MM.1S (cell line): ENCODE measurements around the gene TPGS1.

Source experiments
- DNase-seq: peaks from one replicate; pipeline ENCODE4 v3.0.0-alpha.2; 2015
- H2AFZ ChIP-seq: fragments of 300-600 bp; sonication (generic); 2 replicates; pipeline ENCODE4 v1.6.0; 2016; ENCODE audit warnings: antibody characterized with exemption, low read length
- H3F3A ChIP-seq: fragments of 300-600 bp; sonication (generic); 2 replicates; pipeline ENCODE4 v1.6.1; 2016; ENCODE audit warnings: mild to moderate bottlenecking, antibody characterized with exemption, low read length, moderate library complexity, mixed read lengths; ENCODE audit not compliant: insufficient read depth
- H3K27ac ChIP-seq: fragments of 300-600 bp; sonication (generic); 2 replicates; pipeline ENCODE4 v1.5.1; 2016; ENCODE audit warnings: mild to moderate bottlenecking, low read length
- H3K27me3 ChIP-seq: fragments of 300-600 bp; sonication (generic); replicated peaks from 2 replicates; pipeline ENCODE4 v1.6.0; 2016; ENCODE audit warnings: low read length; ENCODE audit not compliant: insufficient read depth
- H3K36me3 ChIP-seq: fragments of 300-600 bp; sonication (generic); replicated peaks from 2 replicates; pipeline ENCODE4 v1.6.1; 2016; ENCODE audit warnings: mild to moderate bottlenecking, low read length, mixed read lengths; ENCODE audit not compliant: insufficient read depth
- H3K4me1 ChIP-seq: fragments of 300-600 bp; sonication (generic); 2 replicates; pipeline ENCODE4 v1.6.1; 2016; ENCODE audit warnings: low read length, mixed read lengths
- H3K4me2 ChIP-seq: fragments of 300-600 bp; sonication (generic); 2 replicates; pipeline ENCODE4 v1.6.0; 2016; ENCODE audit warnings: low read depth, low read length
- H3K4me3 ChIP-seq: fragments of 300-600 bp; sonication (generic); 2 replicates; pipeline ENCODE4 v1.5.1; 2016; ENCODE audit warnings: low read length, mixed read lengths
- H3K79me2 ChIP-seq: fragments of 300-600 bp; sonication (generic); 2 replicates; pipeline ENCODE4 v1.6.1; 2016; ENCODE audit warnings: mixed run types, low read length, mixed read lengths
- H3K9ac ChIP-seq: fragments of 300-600 bp; sonication (generic); 2 replicates; pipeline ENCODE4 v1.6.1; 2016; ENCODE audit warnings: low read length, mixed read lengths
- H3K9me2 ChIP-seq: fragments of 300-600 bp; sonication (generic); replicated peaks from 2 replicates; pipeline ENCODE4 v1.6.1; 2016; ENCODE audit warnings: mild to moderate bottlenecking, low read length, mixed read lengths; ENCODE audit not compliant: insufficient read depth
- H3K9me3 ChIP-seq: fragments of 300-600 bp; sonication (generic); replicated peaks from 2 replicates; pipeline ENCODE4 v1.6.1; 2016; ENCODE audit warnings: mild to moderate bottlenecking, low read length, mixed read lengths; ENCODE audit not compliant: insufficient read depth
- H4K20me1 ChIP-seq: fragments of 300-600 bp; sonication (generic); 2 replicates; pipeline ENCODE4 v1.6.1; 2016; ENCODE audit warnings: mild to moderate bottlenecking, low read length, moderate library complexity, mixed read lengths; ENCODE audit not compliant: insufficient read depth
- EZH2 ChIP-seq: fragments of 300-600 bp; sonication (generic); optimal IDR thresholded peaks from 2 replicates; pipeline ENCODE3; 2017; ENCODE audit warnings: low read depth, mild to moderate bottlenecking, antibody characterized with exemption, low read length, mixed read lengths
- EZH2phosphoT487 ChIP-seq: fragments of 300-600 bp; sonication (generic); IDR thresholded peaks from 2 replicates; pipeline ENCODE4 v1.6.1; 2018; ENCODE audit warnings: antibody characterized with exemption, low read length
- TF ChIP-seq, protein P1 (sequence below): fragments of 300-600 bp; sonication (generic); IDR thresholded peaks from 2 replicates; pipeline ENCODE4 v1.5.1; 2016; ENCODE audit warnings: antibody characterized with exemption, low read length, mixed read lengths

TPGS1 gene

DNA sequence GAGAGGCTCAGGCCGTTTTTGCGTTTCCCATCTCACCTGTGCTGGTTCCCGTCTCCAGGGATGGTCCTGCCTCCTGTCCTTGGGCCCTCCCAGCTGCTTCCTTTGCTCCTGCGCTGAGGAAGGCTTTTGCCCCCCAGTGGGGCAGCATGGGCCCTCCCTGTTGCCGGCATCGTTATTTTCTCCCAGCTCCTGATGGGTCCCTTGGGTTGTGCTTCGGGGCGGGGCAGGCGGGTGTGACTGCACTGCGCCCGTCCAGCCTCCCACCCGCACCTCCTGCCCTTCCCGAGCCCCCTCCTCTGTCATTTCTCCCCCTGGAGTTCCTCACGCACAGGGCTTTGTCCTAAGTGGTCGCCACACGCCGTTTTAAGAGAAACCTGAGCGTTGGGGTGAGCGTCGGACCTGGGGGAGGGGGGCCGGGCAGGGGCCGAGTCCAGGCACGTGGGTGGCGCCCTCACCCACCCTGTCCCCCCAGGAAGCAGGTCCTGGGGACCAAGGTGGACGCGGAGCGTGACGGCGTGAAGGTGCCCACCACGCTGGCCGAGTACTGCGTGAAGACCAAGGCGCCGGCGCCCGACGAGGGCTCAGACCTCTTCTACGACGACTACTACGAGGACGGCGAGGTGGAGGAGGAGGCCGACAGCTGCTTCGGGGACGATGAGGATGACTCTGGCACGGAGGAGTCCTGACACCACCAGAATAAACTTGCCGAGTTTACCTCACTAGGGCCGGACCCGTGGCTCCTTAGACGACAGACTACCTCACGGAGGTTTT, 33.8 kb downstream of the TPGS1 start:
- no peak overlapping the region for H3K4me3 ChIP-seq
- DNase-seq = no peak
- H4K20me1 ChIP-seq = no peaks in the 10 kb centered on the region
- no peaks in the 10 kb centered on the region for H3K36me3 ChIP-seq
- H3K4me2 ChIP-seq = no peak overlapping the region
- H3K27me3 ChIP-seq = no peaks in the 10 kb centered on the region; the same call in 1 of the 2 replicates
- no peaks in the 10 kb centered on the region for H3K9me2 ChIP-seq
- H2AFZ ChIP-seq = no peak overlapping the region
- H3K79me2 ChIP-seq = 0 out of 2 replicates have a peak, but pooled peaks cover 3% of the 10 kb centered on the region
- H3K4me1 ChIP-seq = no peaks in the 10 kb centered on the region
- H3K9ac ChIP-seq = no peak overlapping the region
- H3K27ac ChIP-seq = no peak overlapping the region
- H3K9me3 ChIP-seq = no peaks in the 10 kb centered on the region
- TF ChIP-seq EZH2 (no peak), EZH2phosphoT487 (no peak)
- TF ChIP-seq, protein P1, sequence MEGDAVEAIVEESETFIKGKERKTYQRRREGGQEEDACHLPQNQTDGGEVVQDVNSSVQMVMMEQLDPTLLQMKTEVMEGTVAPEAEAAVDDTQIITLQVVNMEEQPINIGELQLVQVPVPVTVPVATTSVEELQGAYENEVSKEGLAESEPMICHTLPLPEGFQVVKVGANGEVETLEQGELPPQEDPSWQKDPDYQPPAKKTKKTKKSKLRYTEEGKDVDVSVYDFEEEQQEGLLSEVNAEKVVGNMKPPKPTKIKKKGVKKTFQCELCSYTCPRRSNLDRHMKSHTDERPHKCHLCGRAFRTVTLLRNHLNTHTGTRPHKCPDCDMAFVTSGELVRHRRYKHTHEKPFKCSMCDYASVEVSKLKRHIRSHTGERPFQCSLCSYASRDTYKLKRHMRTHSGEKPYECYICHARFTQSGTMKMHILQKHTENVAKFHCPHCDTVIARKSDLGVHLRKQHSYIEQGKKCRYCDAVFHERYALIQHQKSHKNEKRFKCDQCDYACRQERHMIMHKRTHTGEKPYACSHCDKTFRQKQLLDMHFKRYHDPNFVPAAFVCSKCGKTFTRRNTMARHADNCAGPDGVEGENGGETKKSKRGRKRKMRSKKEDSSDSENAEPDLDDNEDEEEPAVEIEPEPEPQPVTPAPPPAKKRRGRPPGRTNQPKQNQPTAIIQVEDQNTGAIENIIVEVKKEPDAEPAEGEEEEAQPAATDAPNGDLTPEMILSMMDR = no peak
- no peaks in the 10 kb centered on the region for H3F3A ChIP-seq

DNA sequence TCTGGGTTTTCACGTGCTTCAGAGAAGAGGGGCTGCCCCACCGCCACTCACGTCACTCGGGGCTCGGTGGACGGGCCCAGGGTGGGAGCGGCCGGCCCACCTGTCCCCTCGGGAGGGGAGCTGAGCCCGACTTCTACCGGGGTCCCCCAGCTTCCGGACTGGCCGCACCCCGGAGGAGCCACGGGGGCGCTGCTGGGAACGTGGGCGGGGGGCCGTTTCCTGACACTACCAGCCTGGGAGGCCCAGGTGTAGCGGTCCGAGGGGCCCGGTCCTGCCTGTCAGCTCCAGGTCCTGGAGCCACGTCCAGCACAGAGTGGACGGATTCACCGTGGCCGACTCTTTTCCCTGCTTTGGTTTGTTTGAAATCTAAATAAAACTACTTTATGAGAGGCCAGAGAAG, 34.4 kb downstream of the TPGS1 start:
- H3K9me3 ChIP-seq = no peaks in the 10 kb centered on the region
- H3F3A ChIP-seq = no peaks in the 10 kb centered on the region
- no peak overlapping the region for H3K9ac ChIP-seq
- no peak overlapping the region for H3K4me2 ChIP-seq
- no peak for DNase-seq
- TF ChIP-seq EZH2 = no peak
- TF ChIP-seq EZH2phosphoT487 = no peak
- TF ChIP-seq, protein P1 = no peak
- H3K79me2 ChIP-seq = 0 out of 2 replicates have a peak, but pooled peaks cover 3% of the 10 kb centered on the region
- no peaks in the 10 kb centered on the region for H3K9me2 ChIP-seq
- no peak overlapping the region for H3K27ac ChIP-seq
- no peaks in the 10 kb centered on the region for H3K36me3 ChIP-seq
- H2AFZ ChIP-seq = no peak overlapping the region
- H3K4me3 ChIP-seq = no peak overlapping the region
- H4K20me1 ChIP-seq = no peaks in the 10 kb centered on the region
- no peaks in the 10 kb centered on the region for H3K4me1 ChIP-seq
- peaks cover under 1% of the 10 kb centered on the region; the same call in 1 of the 2 replicates for H3K27me3 ChIP-seq

DNA sequence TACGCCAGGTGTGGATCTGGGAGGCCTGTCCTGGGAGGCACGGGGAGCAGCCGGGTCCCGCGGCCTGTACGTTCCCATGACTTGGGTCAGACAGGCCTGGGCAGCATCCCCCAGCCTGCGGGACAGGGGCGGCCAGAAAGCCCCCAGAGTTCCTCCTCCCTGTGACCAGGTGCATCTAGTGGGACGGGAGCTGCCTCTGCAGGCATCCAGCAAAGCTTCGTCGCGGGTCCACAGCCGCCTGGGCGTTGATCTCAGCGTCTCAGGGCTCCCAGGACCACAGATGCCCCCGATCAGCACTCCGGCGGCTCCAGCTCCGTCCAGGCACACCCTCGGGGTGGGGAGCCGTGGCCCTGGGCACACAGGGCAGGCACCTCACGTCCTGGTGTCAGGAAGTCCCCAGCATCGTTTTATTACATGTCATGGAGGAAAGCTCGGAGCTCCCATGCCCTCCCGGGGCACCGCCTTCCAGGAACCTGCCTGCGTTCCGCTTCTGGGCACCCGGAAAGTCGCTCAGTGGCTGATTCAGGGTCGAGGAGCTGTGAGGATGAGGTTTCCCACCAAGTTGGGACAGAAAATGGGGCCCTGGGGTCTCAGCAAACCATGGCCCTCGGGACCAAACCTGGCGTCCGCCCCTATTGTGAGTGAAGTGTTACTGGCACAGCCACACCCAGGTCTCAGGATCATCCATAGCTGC, 35.0 kb downstream of the TPGS1 start:
- Histone ChIP-seq H3K79me2 (0 out of 2 replicates have a peak, but pooled peaks cover 3% of the 10 kb centered on the region), H4K20me1 (no peaks in the 10 kb centered on the region), H3K4me2 (no peak overlapping the region), H3K4me3 (no peak overlapping the region), H3K9me3 (no peaks in the 10 kb centered on the region), H3K9ac (no peak overlapping the region), H3K27me3 (peaks cover 7% of the 10 kb centered on the region), H2AFZ (no peak overlapping the region), H3K9me2 (no peaks in the 10 kb centered on the region), H3K27ac (no peak overlapping the region), H3K4me1 (no peaks in the 10 kb centered on the region), H3F3A (no peaks in the 10 kb centered on the region), H3K36me3 (no peaks in the 10 kb centered on the region)
- TF ChIP-seq, protein P1 = no peak
- TF ChIP-seq EZH2phosphoT487 (no peak), EZH2 (no peak)
- DNase-seq = no peak
